Natural killer cell treated with Interleukin-12 subunit alpha and Interleukin-12 subunit beta and Interleukin-15 and Interleukin-18, amount 100 ng/mL, for 72 hours (primary cell): ENCODE results near the gene KCNA3. TPM values are rescaled to one million over a fixed set of nuclear protein-coding genes. Genes with fewer than 3 reads are reported as not detected.
A peak's percentile ranks its signal among the peaks of the same experiment; 100 is the strongest.

Experiments used
- ATAC-seq, 2 donors: fragments of 150-1000 bp; cut with Tn5 transposase in 1 of 2; sonication (Bioruptor Pico), chemical (Tn5 transposase) in 1 of 2; 2 replicates each; pipeline ENCODE4 v1.10.0; 2021
- DNase-seq: peaks from one replicate; pipeline ENCODE4 v3.0.0; 2022; ENCODE audit warnings: low spot score
- H3K27ac Mint-ChIP-seq, 2 donors: 1 replicate in 1 of 2; 2 replicates in 1 of 2; pipeline ENCODE4 v1.8.0; 2022; ENCODE audit warnings: mixed read lengths in 2 of 2, mild to moderate bottlenecking in 1 of 2, moderate library complexity in 1 of 2
- H3K27me3 Mint-ChIP-seq, 2 donors: 1 replicate in 1 of 2; 2 replicates in 1 of 2; pipeline ENCODE4 v1.8.0; 2022; ENCODE audit warnings: mixed read lengths in 2 of 2
- H3K36me3 Mint-ChIP-seq: one replicate; pipeline ENCODE4 v1.8.0; 2022; ENCODE audit warnings: mixed read lengths
- H3K4me1 Mint-ChIP-seq, 2 donors: 1 replicate in 1 of 2; 2 replicates in 1 of 2; pipeline ENCODE4 v1.8.0; 2022; ENCODE audit warnings: low read depth in 2 of 2, mixed read lengths in 2 of 2, mild to moderate bottlenecking in 1 of 2
- H3K4me3 Mint-ChIP-seq: one replicate; pipeline ENCODE4 v1.8.0; 2022; ENCODE audit warnings: mixed read lengths
- H3K9me3 Mint-ChIP-seq: 2 replicates; pipeline ENCODE4 v1.8.0; 2022; ENCODE audit warnings: mixed read lengths
- total RNA-seq, 2 donors: library from RNA; stranded (reverse); gene quantifications; one replicate each; pipeline ENCODE4 v1.2.3, GENCODE V29; 2022

KCNA3 gene
- total RNA-seq, 2 donors from 2014 or later: 65.7 to 105 TPM

DNA sequence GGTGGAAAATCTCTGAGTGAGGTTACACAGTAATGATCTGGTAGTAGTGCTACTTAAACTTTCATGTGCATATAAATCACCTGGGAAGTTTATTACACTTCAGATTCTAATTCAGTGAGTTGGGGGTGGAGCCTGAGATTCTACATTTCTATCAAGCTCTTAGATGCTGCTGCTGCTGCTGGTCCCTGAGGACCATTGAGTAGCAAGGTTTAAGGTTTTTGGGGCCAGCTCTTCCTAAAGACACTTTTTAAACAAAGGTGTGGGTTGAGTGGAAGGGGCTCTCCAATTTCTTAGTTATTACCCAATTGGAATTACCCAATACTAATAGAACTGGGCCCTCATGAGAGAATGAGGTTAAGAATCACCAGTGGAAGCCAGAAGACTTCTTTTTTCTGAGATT lies 29.5 kb downstream of the KCNA3 start:
- no peaks in the 10 kb centered on the region for H3K27me3 Mint-ChIP-seq

GRCh38 chr1:110643879-110644472 lies 30.8 kb downstream of the KCNA3 start:
- Mint-ChIP-seq H3K27me3 (no peaks in the 10 kb centered on the region), H3K36me3 (peaks cover 14% of the 10 kb centered on the region), H3K27ac (no peak overlapping the region), H3K4me1 (peaks cover 46 to 53% of the 10 kb centered on the region in 2 donors), H3K4me3 (peak overlapping the region; percentile 47), H3K9me3 (peaks cover 17% of the 10 kb centered on the region)
- ATAC-seq (no peak), DNase-seq (no peak)

More for the DNA sequence above, 29.5 kb downstream of the KCNA3 start:
- peaks cover 10% of the 10 kb centered on the region for H3K9me3 Mint-ChIP-seq
- H3K4me3 Mint-ChIP-seq: peak overlapping the region; percentile 47
- H3K27ac Mint-ChIP-seq: no peak overlapping the region
- peak; percentile 62 for DNase-seq
- no peak for ATAC-seq
- peaks cover 4% of the 10 kb centered on the region for H3K36me3 Mint-ChIP-seq
- peaks cover 34 to 41% of the 10 kb centered on the region in 2 donors for H3K4me1 Mint-ChIP-seq

DNA sequence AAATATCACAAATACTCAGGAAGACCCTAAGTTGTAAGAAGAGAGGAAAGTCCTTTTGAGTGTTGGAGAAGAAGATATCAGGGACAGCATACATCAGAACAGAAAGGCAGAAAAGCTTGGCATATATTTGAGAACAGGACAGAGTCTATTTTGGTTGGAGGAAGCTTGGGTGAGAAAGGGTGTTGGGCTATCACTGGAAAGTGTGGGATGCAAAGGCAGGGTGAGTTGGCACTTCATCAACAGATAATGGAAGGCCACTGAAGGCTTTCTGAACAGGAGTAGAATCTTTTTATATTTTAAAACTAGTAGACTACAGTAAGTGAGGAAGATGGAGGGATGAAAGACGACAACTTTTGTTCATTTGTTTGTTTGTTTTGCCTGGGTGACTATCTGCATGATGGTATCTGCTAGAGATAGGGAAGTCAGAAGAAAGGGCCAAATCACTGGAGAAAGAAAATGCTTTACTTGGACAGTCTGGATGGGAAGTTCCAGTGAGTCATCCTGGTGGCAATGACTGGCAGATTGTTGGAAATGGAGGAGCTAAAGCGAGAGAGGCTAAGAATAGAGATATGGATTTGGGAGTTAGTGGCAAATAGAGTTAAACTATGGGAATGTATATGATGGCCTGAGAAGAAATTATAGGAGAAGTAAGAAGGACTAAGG lies 34.9 kb downstream of the KCNA3 start:
- no peaks in the 10 kb centered on the region for H3K27me3 Mint-ChIP-seq
- peak overlapping the region; percentile 73 for H3K4me3 Mint-ChIP-seq
- H3K36me3 Mint-ChIP-seq: peaks cover 14% of the 10 kb centered on the region
- DNase-seq (no peak), ATAC-seq (no peak)
- H3K27ac Mint-ChIP-seq: peak overlapping the region in 1 of 2 donors; percentile 82
- peaks cover 72 to 77% of the 10 kb centered on the region in 2 donors for H3K4me1 Mint-ChIP-seq
- H3K9me3 Mint-ChIP-seq: peaks cover 17% of the 10 kb centered on the region

- ATAC-seq (no peak), DNase-seq (no peak)
- H3K27ac Mint-ChIP-seq: peak overlapping the region in 1 of 2 donors; percentile 82
- H3K4me1 Mint-ChIP-seq: peaks cover 74 to 80% of the 10 kb centered on the region in 2 donors
- H3K36me3 Mint-ChIP-seq: peaks cover 14% of the 10 kb centered on the region
- H3K9me3 Mint-ChIP-seq: peaks cover 17% of the 10 kb centered on the region
- no peak overlapping the region for H3K4me3 Mint-ChIP-seq
- H3K27me3 Mint-ChIP-seq: no peaks in the 10 kb centered on the region
Measured at GRCh38 chr1:110638556-110638955, 36.2 kb downstream of the KCNA3 start.

- Mint-ChIP-seq H3K9me3 (peaks cover 16% of the 10 kb centered on the region), H3K4me3 (no peak overlapping the region), H3K4me1 (peaks cover 77 to 83% of the 10 kb centered on the region in 2 donors), H3K36me3 (peaks cover 14% of the 10 kb centered on the region), H3K27me3 (no peaks in the 10 kb centered on the region), H3K27ac (peak overlapping the region in 1 of 2 donors; percentile 82)
- ATAC-seq (no peak), DNase-seq (no peak)
Measured at GRCh38 chr1:110638058-110638457, 36.7 kb downstream of the KCNA3 start.

DNA sequence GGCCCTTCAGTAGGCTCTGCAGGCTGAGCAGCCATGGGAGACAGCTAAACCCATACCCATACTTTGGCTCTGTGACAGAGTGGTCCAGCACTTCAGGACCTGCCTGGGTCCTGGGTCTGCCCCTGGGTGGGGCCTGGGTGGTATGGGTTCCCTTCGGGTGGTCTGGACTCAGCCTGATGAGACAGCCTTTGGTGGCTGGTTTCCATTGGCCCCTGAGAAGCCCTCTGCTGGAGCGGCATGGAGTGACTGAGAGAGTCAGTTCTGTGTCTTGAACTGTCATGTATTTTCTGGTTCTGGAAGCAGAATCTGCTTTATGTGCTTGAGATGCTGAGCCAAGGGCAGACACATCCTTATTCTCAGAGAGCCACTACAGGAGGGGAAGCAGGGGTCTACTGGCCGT lies 37.3 kb downstream of the KCNA3 start:
- H3K4me3 Mint-ChIP-seq: no peak overlapping the region
- ATAC-seq: no peak

GRCh38 chr1:110636149-110636935 lies 38.4 kb downstream of the KCNA3 start:
- no peak for DNase-seq
- Mint-ChIP-seq H3K4me3 (peak overlapping the region; percentile 77), H3K4me1 (peaks cover 64 to 69% of the 10 kb centered on the region in 2 donors), H3K27me3 (no peaks in the 10 kb centered on the region), H3K9me3 (peaks cover 11% of the 10 kb centered on the region), H3K27ac (no peak overlapping the region), H3K36me3 (peaks cover 14% of the 10 kb centered on the region)
- ATAC-seq: no peak

More for the DNA sequence above, 37.3 kb downstream of the KCNA3 start:
- H3K9me3 Mint-ChIP-seq: peaks cover 13% of the 10 kb centered on the region
- no peak for DNase-seq
- peak overlapping the region in 1 of 2 donors; percentile 82 for H3K27ac Mint-ChIP-seq
- peaks cover 73 to 79% of the 10 kb centered on the region in 2 donors for H3K4me1 Mint-ChIP-seq
- peaks cover 14% of the 10 kb centered on the region for H3K36me3 Mint-ChIP-seq
- no peaks in the 10 kb centered on the region for H3K27me3 Mint-ChIP-seq

DNA sequence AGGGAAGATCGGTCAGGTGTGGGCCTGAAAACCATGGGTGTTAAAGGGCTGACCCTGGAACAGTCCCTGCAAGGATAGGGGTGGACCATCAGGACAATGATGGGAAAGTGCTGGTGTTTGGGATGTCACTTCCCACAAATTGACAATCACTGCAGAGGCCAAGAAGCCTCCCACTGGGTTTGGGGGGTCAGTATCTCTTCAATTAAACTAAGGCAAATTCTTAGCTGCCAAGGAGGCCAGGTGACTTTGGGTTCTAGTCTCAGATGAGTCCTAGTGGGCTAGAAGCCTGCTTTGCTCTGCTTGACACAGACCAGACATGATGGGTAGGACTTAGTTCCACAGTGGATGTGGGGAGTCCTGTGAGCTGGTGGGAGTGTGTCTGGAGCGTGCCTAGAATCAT lies 39.3 kb downstream of the KCNA3 start:
- no peak for ATAC-seq
- Mint-ChIP-seq H3K27ac (no peak overlapping the region), H3K27me3 (no peaks in the 10 kb centered on the region), H3K9me3 (peaks cover 9% of the 10 kb centered on the region), H3K4me3 (peak overlapping the region; percentile 77), H3K4me1 (peaks cover 61 to 64% of the 10 kb centered on the region in 2 donors), H3K36me3 (peaks cover 12% of the 10 kb centered on the region)
- no peak for DNase-seq

DNA sequence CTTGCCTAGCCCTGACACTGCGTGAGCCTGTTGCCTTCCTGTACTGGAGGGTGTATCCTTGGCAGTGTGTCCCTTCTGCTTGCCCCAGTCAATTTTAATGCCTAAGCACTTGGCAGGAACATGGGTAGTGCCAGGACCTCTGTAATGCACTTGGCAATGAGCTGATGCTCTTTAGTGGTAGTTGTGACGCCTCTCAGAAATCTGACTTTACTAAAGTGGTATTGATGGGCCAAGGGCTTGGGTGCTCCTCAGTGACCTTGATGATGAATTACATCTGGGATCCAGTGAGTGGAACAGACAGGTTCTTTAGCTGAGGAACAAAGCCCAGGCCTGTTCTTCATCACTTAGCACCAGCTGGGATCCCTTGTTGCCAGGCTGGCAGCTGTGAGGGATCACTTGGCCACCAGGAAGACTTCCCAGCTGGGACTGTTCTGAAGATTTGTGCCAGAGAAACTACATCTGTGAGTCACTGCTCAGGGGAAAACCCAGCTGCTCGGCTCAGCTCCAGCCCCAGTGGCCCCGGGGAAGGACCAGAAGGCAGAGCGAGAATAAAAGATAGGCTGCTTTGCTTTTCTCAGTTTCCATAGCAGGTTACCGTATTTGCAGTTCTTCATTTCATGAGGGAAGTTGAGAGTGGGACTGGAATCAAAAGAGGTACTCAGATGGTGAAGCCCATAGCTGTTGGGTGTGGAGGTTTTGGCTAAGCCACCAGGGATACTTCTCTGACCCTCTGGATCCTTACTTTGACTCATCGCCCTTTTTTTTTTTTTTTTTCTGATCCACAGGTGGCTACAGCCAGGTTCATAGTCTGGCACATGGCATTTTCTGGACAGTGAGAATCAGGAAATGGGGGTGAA lies 40.1 kb downstream of the KCNA3 start:
- Mint-ChIP-seq H3K9me3 (peaks cover 2% of the 10 kb centered on the region), H3K36me3 (peaks cover 4% of the 10 kb centered on the region), H3K4me1 (peaks cover 54 to 57% of the 10 kb centered on the region in 2 donors), H3K27me3 (no peaks in the 10 kb centered on the region), H3K27ac (no peak overlapping the region), H3K4me3 (peak overlapping the region; percentile 77)
- ATAC-seq: peak; percentile 78 to 87
- DNase-seq: peak; percentile 82

- H3K4me1 Mint-ChIP-seq: peaks cover 52 to 54% of the 10 kb centered on the region in 2 donors
- no peaks in the 10 kb centered on the region for H3K27me3 Mint-ChIP-seq
- H3K9me3 Mint-ChIP-seq: no peaks in the 10 kb centered on the region
- H3K36me3 Mint-ChIP-seq: no peaks in the 10 kb centered on the region
- ATAC-seq: no peak
- H3K4me3 Mint-ChIP-seq: peak overlapping the region; percentile 77
- no peak for DNase-seq
- no peak overlapping the region for H3K27ac Mint-ChIP-seq
Measured at GRCh38 chr1:110634086-110634454, 40.7 kb downstream of the KCNA3 start.

GRCh38 chr1:110633646-110634030 lies 41.1 kb downstream of the KCNA3 start:
- Mint-ChIP-seq H3K27me3 (no peaks in the 10 kb centered on the region), H3K4me3 (peak overlapping the region; percentile 44), H3K9me3 (no peaks in the 10 kb centered on the region), H3K4me1 (peaks cover 49 to 50% of the 10 kb centered on the region in 2 donors), H3K27ac (no peak overlapping the region), H3K36me3 (no peaks in the 10 kb centered on the region)
- ATAC-seq (no peak), DNase-seq (no peak)

DNA sequence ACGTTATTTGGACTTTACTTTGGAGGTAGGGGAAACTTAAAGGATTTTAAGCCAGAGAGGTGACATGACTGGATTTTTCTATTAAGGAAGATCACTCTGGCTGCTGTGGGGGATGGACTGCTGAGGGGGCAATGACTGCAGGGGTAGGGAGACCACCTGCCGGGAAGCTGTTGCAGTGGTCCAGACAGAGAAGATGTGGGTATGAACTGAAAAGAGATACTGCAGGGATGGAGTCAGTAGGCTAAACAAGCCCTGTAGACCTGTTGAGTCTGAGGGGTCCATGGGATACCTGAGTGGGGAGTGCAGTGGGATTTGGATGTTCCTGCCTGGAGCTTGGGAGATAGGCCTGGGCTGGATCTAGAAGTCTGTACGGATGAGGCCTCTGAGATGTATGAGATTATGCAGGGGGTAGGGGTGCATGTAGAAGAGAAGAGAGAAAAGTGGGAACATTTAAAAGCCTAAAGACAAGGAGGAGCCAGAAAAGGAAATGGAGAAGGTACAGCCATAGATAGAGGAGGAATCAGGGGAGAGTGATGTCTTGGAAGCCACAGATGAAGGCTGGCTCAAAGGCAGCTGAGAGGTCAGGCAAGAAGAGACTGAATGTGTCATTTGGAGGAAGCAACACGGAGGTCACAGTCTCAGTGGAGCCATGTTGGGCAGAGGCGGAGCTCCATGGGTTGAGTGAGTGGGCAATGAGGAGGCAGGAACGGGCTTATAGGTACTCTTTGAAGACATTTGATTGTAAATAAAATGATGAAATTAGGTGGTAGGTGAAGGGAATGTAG lies 42.7 kb downstream of the KCNA3 start:
- Mint-ChIP-seq H3K27me3 (no peaks in the 10 kb centered on the region), H3K36me3 (no peaks in the 10 kb centered on the region), H3K4me1 (peaks cover 53 to 54% of the 10 kb centered on the region in 2 donors), H3K9me3 (no peaks in the 10 kb centered on the region), H3K4me3 (no peak overlapping the region), H3K27ac (no peak overlapping the region)
- DNase-seq: no peak
- ATAC-seq: no peak
